GM19455 (cell line): Measurements from ENCODE around the gene FAM168B.
"Not testable (repeated sequence)": the region's sequence is repeated elsewhere in the genome, so short reads cannot be mapped to it uniquely, and the experiment has no call there.

ENCODE experiments used
- ATAC-seq: cut with Tn5 transposase; IDR thresholded peaks from one replicate; pipeline ENCODE4 v1.9.1; 2021; ENCODE audit not compliant: unreplicated experiment

The FAM168B gene

DNA sequence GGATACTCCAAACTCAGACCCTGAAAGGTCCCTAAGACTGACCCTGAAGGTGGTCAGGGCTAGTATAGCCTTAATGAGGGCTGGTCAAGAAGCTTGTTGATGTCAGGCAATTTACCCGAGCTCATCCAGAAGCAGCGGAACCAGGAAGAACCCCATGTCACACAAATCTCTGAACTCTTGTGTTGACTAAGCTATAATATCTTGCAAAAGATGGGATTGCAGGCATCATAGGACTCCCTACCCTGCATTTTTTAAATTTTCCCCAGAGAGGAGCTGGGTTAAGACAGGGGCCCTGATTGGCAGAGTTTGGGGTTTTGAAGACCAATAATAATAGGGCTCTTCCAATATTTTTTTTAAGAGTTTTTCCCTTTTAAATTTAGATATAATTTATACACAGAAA is 9.9 kb upstream of the FAM168B start:
- no peak for ATAC-seq

DNA sequence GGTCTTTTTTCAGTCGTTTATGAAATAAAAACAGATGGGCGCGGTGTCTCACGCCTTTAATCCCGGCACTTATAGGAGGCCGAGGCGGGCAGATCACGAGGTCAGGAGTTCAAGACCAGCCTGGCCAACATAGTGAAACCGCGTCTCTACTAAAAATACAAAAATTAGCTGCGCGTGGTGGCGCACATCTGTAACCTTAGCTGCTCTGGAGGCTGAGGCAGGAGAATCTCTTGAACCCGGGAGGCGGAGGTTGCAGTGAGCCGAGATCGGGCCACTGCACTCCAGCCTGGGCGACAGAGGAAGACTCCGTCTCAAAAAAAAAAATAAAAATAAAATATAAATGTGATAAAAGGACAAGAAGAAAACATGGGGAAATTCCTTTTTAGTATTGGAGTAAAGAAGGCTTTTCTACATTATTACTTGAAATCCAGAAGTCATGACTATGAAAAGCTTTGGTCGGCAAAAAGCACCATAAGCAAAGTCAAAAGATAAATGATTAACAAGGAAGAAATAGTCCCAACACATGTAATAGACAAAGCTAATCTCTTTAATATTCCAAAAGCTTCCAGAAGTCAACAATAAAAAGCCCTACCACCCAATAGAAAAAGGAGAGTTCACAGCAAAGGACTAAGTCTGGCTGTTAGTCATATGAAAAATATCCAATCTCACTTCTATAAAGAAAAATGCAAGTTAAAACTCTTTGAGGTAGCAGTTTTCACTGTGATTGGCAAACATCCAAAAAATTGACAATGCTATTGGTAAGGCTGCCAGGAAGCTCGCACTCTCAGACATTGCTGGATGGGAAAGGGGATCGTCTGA is 1.4 kb upstream of the FAM168B start:
- no peak for ATAC-seq

DNA sequence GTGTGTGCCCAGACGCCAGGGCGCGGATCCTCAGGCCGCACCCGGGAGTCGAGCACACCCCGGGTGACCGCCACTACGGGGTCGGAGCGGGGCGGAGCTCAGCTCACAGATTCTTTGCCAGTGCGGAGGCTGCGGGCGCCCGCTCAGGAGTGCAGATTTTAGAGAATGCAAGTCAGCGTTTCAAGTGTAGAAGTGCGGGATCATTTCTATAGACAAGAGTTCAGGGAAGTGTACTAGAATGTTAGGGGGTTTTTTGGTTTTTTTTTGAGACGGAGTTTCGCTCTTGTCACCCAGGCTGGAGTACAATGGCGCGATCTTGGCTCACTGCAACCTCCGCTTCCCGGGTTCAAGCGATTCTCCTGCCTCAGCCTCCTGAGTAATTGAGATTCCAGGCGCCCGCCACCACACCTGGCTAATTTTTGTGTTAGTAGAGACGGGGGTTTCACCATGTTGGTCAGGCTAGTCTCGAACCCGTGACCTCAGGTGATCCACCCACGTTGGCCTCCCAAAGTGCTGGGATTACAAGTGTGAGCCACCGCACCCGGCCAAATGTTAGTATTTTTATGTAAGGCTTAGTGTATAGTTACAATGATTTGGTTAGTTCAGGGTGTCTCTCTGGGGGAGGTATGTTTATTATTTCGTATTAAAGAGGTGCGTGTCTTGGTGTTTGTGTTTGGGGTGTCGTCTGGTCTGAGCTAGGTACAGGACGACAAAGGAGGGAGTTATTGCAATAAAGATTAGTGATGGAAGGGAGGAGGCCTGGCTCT is 619 bp upstream of the FAM168B start:
- ATAC-seq, result peak; percentile 74

DNA sequence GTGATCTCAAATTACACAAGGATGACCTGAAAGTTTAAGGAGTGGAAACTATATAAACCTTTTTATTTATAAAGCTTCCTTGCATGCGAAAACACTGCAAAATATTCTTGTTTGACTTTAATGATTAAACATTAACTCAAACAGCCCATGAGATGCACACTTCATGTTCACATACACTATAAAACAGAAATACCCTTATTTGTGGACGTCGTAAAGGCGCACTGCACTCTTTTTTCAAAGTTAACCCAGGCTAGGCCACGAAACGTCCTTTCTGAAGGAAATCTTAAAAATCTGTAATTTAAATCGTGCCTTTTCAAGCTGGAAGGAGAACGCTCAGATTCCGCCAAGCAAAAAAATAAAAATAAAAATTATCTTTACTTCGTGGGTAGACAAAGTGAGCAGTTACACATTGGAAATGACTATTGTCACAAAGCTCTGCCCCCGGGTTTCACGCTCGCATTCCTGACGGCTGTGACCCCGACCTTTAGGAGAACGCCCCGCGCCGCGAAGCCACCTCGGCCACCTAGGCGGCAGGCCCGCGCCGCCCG is 728 bp downstream of the FAM168B start:
- ATAC-seq, result no peak

DNA sequence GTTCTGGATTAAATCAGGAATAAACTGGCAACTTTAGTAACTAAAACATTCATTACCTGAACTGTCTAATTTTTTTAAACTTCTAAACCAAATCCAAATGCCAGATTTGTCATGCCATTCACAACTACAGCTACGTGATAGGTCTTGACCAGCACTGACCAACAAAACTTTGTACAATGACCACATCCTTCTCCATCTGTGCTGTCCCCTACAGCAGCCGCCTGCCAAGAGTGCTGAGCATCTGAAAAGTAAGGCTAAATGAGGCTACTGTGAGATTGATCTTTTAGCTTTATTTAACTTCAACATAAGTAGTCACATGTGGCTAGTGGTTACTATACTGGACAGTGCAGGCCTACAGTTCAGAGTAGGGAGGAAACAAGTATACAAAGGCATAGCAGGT is 7.6 kb downstream of the FAM168B start:
- no peak for ATAC-seq

DNA sequence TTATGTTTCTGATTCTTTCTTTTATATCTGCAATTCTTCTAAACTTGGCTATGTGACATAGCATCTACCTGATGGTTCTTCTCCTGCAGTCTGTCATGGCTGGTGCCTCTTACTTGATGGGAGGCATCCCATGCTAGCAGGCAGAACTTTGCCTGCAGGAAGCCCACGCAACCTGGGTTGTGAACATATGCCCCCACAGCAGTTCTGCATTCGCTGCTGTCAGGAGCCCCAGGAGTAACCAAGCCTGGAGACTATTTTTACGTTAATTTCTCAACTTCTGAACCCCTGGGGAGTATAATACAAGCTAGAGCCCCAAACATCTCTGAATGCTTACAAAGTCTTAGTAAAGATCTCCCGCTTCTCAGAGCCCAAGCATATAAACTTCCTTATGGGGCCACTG is 12.1 kb downstream of the FAM168B start:
- ATAC-seq, result no peak

DNA sequence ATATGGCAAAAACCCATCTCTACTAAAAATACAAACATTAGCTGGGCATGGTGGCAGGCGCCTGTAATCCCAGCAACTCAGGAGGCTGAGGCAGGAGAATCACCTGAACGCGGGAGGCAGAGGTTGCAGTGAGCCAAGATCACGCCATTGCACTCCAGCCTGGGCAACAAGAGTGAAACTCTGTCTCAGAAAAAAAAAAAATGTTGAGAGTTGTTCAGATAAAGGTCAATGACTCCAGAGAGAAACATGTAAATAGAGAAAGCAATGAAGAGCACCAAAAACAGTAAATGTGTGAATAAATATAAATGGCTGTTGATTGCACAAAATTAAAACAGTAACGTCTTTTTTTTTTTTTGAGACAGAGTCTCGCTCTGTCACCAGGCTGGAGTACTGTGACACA is 13.3 kb downstream of the FAM168B start:
- ATAC-seq, result not testable (repeated sequence)

DNA sequence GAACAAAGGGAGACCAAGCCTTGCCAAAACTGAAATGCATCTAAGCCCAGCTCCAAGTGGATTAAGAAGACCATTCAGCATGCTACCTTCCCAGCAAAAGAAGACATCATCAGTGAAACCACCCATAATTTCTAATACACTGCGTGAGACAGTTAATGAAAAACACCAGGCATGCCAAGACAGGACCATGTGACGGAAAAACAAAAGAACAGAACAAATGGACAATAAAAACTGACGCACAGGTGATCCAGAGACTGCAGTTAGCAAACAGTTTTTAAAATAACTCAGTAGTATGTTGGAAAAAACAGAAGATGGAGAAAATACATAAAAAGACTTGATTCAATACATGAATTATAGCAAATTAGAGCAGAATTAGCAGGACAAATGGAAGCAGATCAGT is 15.3 kb downstream of the FAM168B start:
- ATAC-seq, result no peak

DNA sequence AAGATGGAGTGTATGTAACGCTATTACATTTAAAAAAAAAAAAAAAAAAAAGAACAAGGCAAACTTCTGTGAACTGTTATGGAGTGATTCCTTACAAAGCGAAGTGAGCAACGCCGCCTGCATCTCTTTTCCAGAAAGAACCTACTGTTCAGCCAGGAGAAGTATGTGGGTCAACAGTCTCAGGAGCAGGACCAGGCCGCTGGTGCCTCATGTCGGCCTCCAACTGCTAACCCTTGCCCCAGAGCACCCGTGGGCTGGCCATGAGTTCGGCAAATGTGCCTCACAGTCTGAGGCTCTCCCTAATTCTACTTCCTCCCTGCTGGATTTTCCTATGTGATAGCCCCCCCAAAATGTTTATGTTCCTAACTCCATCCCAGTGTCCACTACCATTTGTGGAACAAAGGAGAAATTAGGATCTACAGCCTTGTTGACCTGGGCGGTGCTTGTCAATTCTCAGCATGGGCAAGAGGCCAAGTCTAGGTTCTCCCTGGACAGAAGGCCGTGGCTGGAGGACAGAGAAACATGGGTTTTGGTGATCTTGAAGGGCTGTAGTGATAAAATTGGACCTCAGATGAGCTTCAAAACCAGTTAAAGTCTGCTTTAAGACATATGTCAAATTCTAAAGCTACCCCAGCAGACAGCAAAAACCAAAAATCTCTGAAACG is 15.9 kb downstream of the FAM168B start:
- no peak for ATAC-seq

DNA sequence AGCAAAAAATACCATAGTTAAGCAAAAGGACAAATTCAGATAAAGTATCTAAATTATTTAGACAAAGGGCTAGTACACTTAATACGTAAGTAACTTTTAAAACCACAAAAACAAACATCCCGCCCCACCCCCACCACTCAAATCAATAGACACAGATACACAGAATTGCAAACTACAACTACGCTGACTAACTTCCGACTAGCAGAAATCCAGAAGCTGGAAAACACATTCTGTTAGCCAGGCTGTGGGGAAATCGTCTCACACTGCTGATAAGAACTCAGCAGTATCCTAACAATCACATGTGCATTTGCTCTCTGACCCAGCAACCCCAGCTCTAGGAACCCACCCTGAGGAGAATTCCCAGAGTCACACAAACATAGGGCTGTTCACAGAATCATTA is 16.6 kb downstream of the FAM168B start:
- ATAC-seq, result no peak

DNA sequence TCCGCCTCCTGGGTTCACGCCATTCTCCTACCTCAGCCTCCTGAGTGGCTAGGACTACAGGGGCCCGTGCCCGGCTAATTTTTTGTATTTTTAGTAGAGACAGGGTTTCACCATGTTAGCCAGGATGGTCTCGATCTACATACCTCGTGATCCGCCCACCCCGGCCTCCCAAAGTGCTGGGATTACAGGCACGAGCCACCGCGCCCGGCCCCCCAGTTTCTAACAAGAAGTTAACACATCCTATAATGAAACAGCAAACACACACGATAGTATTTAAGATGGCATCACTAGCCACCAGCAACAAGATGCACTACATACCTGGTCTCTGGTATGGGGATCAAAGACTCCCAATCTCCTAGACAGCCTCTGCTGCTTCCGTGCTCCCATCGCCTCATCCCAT is 17.7 kb downstream of the FAM168B start:
- not testable (repeated sequence) for ATAC-seq

DNA sequence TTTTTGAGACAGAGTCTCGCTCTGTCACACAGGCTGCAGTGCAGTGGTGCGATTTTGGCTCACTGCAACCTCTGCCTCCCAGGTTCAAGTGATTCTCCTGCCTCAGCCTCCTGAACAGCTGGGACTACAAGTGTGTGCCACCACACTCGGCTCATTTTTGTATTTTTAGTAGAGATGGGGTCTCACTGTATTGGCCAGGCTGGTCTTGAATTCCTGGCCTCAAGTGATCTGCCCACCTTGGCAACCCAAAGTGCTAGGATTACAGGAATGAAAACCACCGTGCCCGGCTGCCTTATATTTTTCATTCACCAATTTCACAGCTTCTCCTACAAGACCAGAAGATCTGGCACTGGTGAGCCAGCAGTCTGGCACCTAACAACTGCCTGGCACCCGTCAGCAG is 25.1 kb downstream of the FAM168B start:
- not testable (repeated sequence) for ATAC-seq

DNA sequence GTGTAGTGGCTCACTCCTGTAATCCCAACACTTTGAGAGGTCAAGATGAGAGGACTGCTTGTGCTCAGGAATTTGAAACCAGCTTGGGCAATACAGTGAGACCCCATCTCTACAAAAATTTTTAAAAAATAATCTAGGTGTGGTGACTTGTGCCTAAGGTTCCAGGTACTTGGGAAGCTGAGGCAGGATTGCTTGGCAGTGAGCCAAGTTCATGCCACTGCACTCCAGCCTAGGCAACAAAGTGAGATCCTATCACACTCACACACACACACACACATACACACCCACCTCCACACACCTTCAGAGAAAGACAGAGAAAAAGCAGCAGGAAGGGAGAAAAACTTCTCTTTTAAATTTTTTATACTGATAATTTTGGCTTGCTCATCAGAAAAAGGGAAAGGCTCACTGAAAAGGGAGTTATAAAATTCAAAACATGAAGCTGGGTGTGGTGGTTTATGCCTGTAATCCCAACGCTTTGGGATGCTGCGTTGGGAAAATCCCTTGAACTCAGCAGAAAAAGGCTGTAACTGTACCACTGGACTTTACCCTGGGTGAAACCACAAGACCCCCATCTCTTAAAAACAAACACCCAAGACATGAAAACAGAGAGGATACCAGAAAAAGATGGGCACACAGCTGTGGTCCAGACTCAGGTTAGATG is 25.7 kb downstream of the FAM168B start:
- no peak for ATAC-seq

DNA sequence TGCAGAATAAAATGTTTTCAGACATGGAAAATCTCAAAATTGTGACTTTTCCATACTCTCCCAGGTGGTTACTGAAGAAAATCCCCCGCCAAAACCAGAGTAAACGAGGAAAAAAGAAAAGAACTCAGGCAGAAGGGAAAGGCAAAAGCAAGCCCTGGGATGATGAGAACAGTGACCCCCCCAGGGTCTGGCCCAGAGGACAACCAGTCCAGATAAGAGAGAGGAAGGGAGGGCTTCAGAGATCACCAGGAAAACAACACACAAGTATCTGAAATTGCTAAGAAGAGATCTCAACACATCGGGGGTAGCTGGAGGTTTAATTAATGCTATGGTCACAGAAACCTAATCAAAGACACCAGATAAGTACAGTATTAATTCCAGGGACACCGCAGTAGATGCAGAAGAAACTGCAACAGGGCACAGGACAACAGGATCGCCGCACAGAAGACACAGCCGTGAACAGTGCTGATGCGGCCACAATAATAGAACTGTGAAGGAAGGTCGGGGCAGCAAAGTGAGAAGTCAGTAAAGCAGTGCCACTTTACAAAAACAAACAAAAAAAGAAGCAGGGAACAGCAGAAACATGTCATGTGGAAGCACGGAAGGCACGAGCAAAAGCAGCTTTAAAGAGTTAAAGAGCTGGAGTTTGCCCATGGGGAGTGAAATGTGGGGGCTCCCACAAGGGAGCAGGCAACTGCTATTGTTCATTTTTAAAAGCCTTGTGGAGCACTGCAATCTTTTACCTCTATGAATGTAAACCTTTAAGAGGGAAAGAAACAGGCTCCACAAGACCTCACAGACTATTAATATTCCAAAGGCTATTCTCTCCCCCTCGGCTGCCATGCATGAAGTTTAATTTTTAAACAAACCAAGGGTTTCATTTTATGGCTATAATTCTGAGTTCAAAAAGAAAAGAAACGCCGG is 28.4 kb downstream of the FAM168B start:
- ATAC-seq, result no peak

DNA sequence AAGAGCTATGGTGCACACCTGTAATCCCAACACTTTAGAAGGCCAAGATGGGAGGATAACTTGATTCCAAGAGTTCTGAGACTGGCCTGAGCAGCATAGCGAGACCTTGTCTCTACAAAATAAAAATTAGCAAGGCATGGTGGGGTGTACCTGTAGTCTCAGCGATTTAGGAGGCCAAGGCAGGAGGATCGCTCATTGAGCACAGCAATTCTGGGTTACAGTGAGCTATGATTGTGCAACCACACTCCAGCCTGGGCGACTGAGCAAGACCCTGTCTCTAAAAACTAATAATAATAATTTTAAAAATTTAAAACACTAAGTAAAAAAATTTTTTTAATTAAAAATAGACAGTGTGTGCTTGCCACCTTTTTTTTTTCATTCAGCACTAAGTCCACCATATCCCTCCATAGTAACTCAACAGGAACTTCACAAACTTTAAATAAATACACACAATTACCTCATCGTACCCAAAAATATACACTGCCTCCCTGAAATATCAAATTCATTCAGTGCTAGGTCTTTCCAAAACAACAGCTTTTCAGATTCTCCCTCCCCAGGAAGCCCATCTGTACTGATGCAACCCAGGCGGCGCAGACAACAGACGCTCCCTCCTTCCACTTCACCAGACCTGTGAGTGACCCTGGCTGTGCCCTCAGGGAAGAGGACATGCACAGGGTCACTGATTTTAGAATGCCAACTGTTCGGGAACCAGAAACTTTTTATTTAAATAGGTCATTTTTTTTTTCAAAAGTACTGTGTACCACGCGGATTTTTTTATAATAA is 29.6 kb downstream of the FAM168B start:
- no peak for ATAC-seq

DNA sequence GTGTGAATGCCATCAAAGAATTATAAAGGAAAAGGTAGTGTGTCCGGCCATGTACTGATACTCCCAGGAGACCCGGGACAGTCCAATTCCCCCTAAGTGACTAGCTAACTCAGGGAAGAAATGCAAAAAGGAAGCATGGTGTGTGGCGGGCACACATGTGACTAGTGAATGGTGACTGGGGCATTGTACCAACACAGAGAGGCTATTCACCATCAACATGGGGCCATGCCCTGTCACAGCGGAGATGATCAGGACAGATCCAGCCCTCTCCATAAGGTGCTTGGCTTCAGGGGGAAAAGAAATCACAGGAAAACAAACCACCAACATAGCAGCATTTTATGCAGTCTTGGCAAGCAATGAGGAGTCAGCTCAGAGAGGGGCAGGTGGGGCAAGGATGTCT is 34.3 kb downstream of the FAM168B start:
- no peak for ATAC-seq

DNA sequence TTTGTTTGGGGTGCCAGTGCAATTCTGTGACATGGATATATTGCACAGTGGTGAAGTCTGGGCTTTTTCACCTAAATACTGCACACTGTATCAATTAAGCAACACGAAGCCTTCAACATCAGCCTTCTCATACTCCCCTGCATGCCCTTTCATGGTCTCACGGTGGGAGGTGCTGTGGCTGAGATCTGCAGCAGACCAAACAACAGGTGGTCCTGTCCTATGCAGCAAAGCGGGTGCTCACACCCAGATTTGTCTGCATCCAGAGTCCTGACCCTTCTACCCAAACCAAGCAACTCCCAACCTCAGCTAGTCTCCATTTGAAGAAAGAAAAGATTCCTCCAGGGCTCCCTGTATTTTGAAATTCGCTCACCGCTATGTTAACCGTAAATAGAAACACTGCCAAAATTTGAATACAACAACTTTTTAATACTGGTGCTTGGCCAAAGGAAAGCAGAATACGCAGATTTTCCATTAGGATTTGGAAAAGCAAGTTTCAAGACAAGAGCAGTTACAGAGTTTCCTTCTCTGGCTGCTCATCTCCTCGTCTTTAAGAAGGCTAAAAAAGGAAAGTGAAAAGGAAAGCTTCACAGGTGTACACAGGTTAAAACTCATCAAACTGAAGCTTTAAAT is 34.9 kb downstream of the FAM168B start:
- no peak for ATAC-seq

DNA sequence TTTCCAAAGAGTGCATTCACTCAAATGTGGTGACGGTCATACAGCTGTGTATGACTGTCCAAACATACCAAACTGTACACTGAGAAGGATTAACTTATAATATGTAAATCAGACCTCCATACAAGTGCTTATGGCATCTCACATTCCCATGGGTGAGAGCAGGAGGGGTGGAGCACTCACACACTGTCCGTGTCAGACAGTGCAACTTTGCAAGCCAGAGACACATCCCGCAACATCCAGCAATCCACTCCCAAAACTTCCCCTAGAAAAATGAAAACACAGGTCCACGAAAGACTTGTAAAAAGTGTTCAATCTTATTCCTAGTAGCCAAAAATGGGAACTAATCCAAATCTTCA is 36.4 kb downstream of the FAM168B start:
- no peak for ATAC-seq
